DOHH2 (cell line): ENCODE measurements around the gene ZNF609.
"Not testable (repeated sequence)": the region's sequence is repeated elsewhere in the genome, so short reads cannot be mapped to it uniquely, and the experiment has no call there.

ENCODE experiments used
- CTCF ChIP-seq: fragments of 200-600 bp; sonication (generic); IDR thresholded peaks from one replicate; pipeline ENCODE4 v1.5.1; 2014; ENCODE audit warnings: antibody characterized with exemption, mild to moderate bottlenecking, low read depth, low read length; ENCODE audit not compliant: poor library complexity, severe bottlenecking
- EZH2phosphoT487 ChIP-seq: fragments of 200-600 bp; sonication (generic); IDR thresholded peaks from 2 replicates; pipeline ENCODE4 v1.6.1; 2017; ENCODE audit warnings: borderline replicate concordance, mild to moderate bottlenecking, antibody characterized with exemption, low read length, moderate library complexity, mixed read lengths

GRCh38 chr15:64592845-64593244 lies 132.5 kb downstream of the ZNF609 start:
- TF ChIP-seq CTCF, EZH2phosphoT487: not testable (repeated sequence)
